Measurements from ENCODE around the gene RBFOX2. TPM values are rescaled to one million over a fixed set of nuclear protein-coding genes. Genes with fewer than 3 reads are reported as not detected.

RBFOX2 gene
- polyA plus RNA-seq, 2 donors: 22.6 to 31.1 TPM

GRCh38 chr22:35988030-35988429, 40.6 kb downstream of the RBFOX2 start:
- 72 to 79% methylated on average over 4 of the region's 4 CpGs for WGBS, 2 donors
- Histone ChIP-seq H3K4me1 (ENCODE audit: control insufficient read depth in 2 of 2, insufficient read depth in 2 of 2, low read length in 1 of 2) (no peaks in the 10 kb centered on the region), H3K4me3 (ENCODE audit: low read depth in 1 of 2, low read length in 2 of 2) (no peak overlapping the region)

GRCh38 chr22:35987487-35987886, 41.1 kb downstream of the RBFOX2 start:
- no peaks in the 10 kb centered on the region for H3K27me3 ChIP-seq (ENCODE audit: control insufficient read depth in 1 of 2, insufficient read depth in 2 of 2, low read length in 2 of 2)
- no peak overlapping the region for H3K27ac ChIP-seq (ENCODE audit: low read depth in 2 of 2, low read length in 1 of 2)
- H3K36me3 ChIP-seq (ENCODE audit: control insufficient read depth in 2 of 2, insufficient read depth in 2 of 2, low read length in 1 of 2): no peaks in the 10 kb centered on the region
- 54 to 68% methylated on average over 1 of the region's 1 CpG for whole genome bisulfite sequencing, 2 donors
- H3K4me1 ChIP-seq (ENCODE audit: control insufficient read depth in 2 of 2, insufficient read depth in 2 of 2, low read length in 1 of 2): no peaks in the 10 kb centered on the region
- no peaks in the 10 kb centered on the region for H3K9me3 ChIP-seq (ENCODE audit: control insufficient read depth in 2 of 2, insufficient read depth in 1 of 2, low read depth in 1 of 2, low read length in 1 of 2)
- no peak overlapping the region for H3K4me3 ChIP-seq (ENCODE audit: low read depth in 1 of 2, low read length in 2 of 2)

More at GRCh38 chr22:35988030-35988429, 40.6 kb downstream of the RBFOX2 start:
- H3K36me3 ChIP-seq (ENCODE audit: control insufficient read depth in 2 of 2, insufficient read depth in 2 of 2, low read length in 1 of 2): no peaks in the 10 kb centered on the region
- no peaks in the 10 kb centered on the region for H3K9me3 ChIP-seq (ENCODE audit: control insufficient read depth in 2 of 2, insufficient read depth in 1 of 2, low read depth in 1 of 2, low read length in 1 of 2)
- H3K27me3 ChIP-seq (ENCODE audit: control insufficient read depth in 1 of 2, insufficient read depth in 2 of 2, low read length in 2 of 2): no peaks in the 10 kb centered on the region
- no peak overlapping the region for H3K27ac ChIP-seq (ENCODE audit: low read depth in 2 of 2, low read length in 1 of 2)

GRCh38 chr22:35986088-35986487, 42.5 kb downstream of the RBFOX2 start:
- Histone ChIP-seq H3K27me3 (ENCODE audit: control insufficient read depth in 1 of 2, insufficient read depth in 2 of 2, low read length in 2 of 2) (no peaks in the 10 kb centered on the region), H3K36me3 (ENCODE audit: control insufficient read depth in 2 of 2, insufficient read depth in 2 of 2, low read length in 1 of 2) (no peaks in the 10 kb centered on the region), H3K4me3 (ENCODE audit: low read depth in 1 of 2, low read length in 2 of 2) (no peak overlapping the region), H3K9me3 (ENCODE audit: control insufficient read depth in 2 of 2, insufficient read depth in 1 of 2, low read depth in 1 of 2, low read length in 1 of 2) (no peaks in the 10 kb centered on the region), H3K27ac (ENCODE audit: low read depth in 2 of 2, low read length in 1 of 2) (no peak overlapping the region), H3K4me1 (ENCODE audit: control insufficient read depth in 2 of 2, insufficient read depth in 2 of 2, low read length in 1 of 2) (no peaks in the 10 kb centered on the region)
- 49 to 57% methylated on average over 2 of the region's 2 CpGs for WGBS, 2 donors

- H3K9me3 ChIP-seq (ENCODE audit: control insufficient read depth in 2 of 2, insufficient read depth in 1 of 2, low read depth in 1 of 2, low read length in 1 of 2): no peaks in the 10 kb centered on the region
- H3K4me1 ChIP-seq (ENCODE audit: control insufficient read depth in 2 of 2, insufficient read depth in 2 of 2, low read length in 1 of 2): no peaks in the 10 kb centered on the region
- no peaks in the 10 kb centered on the region for H3K36me3 ChIP-seq (ENCODE audit: control insufficient read depth in 2 of 2, insufficient read depth in 2 of 2, low read length in 1 of 2)
- no peaks in the 10 kb centered on the region for H3K27me3 ChIP-seq (ENCODE audit: control insufficient read depth in 1 of 2, insufficient read depth in 2 of 2, low read length in 2 of 2)
- H3K27ac ChIP-seq (ENCODE audit: low read depth in 2 of 2, low read length in 1 of 2): no peak overlapping the region
- WGBS, 2 donors: 74 to 76% methylated on average over 3 of the region's 3 CpGs
- H3K4me3 ChIP-seq (ENCODE audit: low read depth in 1 of 2, low read length in 2 of 2): no peak overlapping the region
Observed at GRCh38 chr22:35985371-35985770, 43.3 kb downstream of the RBFOX2 start.

- H3K36me3 ChIP-seq (ENCODE audit: control insufficient read depth in 2 of 2, insufficient read depth in 2 of 2, low read length in 1 of 2): no peaks in the 10 kb centered on the region
- H3K4me1 ChIP-seq (ENCODE audit: control insufficient read depth in 2 of 2, insufficient read depth in 2 of 2, low read length in 1 of 2): no peaks in the 10 kb centered on the region
- WGBS, 2 donors: 84 to 90% methylated on average over 4 of the region's 4 CpGs
- H3K4me3 ChIP-seq (ENCODE audit: low read depth in 1 of 2, low read length in 2 of 2): no peak overlapping the region
- H3K27me3 ChIP-seq (ENCODE audit: control insufficient read depth in 1 of 2, insufficient read depth in 2 of 2, low read length in 2 of 2): no peaks in the 10 kb centered on the region
- no peak overlapping the region for H3K27ac ChIP-seq (ENCODE audit: low read depth in 2 of 2, low read length in 1 of 2)
- H3K9me3 ChIP-seq (ENCODE audit: control insufficient read depth in 2 of 2, insufficient read depth in 1 of 2, low read depth in 1 of 2, low read length in 1 of 2): no peaks in the 10 kb centered on the region
Observed at GRCh38 chr22:35984183-35985175, 44.1 kb downstream of the RBFOX2 start.

GRCh38 chr22:35981900-35982299, 46.7 kb downstream of the RBFOX2 start:
- no peaks in the 10 kb centered on the region for H3K4me1 ChIP-seq (ENCODE audit: control insufficient read depth in 2 of 2, insufficient read depth in 2 of 2, low read length in 1 of 2)

GRCh38 chr22:35978889-35979288, 49.7 kb downstream of the RBFOX2 start:
- Histone ChIP-seq H3K27ac (ENCODE audit: low read depth in 2 of 2, low read length in 1 of 2) (no peak overlapping the region), H3K4me3 (ENCODE audit: low read depth in 1 of 2, low read length in 2 of 2) (no peak overlapping the region), H3K36me3 (ENCODE audit: control insufficient read depth in 2 of 2, insufficient read depth in 2 of 2, low read length in 1 of 2) (no peaks in the 10 kb centered on the region), H3K4me1 (ENCODE audit: control insufficient read depth in 2 of 2, insufficient read depth in 2 of 2, low read length in 1 of 2) (peaks cover 0 to 3% of the 10 kb centered on the region in 2 donors), H3K27me3 (ENCODE audit: control insufficient read depth in 1 of 2, insufficient read depth in 2 of 2, low read length in 2 of 2) (no peaks in the 10 kb centered on the region), H3K9me3 (ENCODE audit: control insufficient read depth in 2 of 2, insufficient read depth in 1 of 2, low read depth in 1 of 2, low read length in 1 of 2) (no peaks in the 10 kb centered on the region)
- 88 to 89% methylated on average over 5 of the region's 5 CpGs for WGBS, 2 donors

More at GRCh38 chr22:35981900-35982299, 46.7 kb downstream of the RBFOX2 start:
- H3K27me3 ChIP-seq (ENCODE audit: control insufficient read depth in 1 of 2, insufficient read depth in 2 of 2, low read length in 2 of 2): no peaks in the 10 kb centered on the region
- no peaks in the 10 kb centered on the region for H3K9me3 ChIP-seq (ENCODE audit: control insufficient read depth in 2 of 2, insufficient read depth in 1 of 2, low read depth in 1 of 2, low read length in 1 of 2)
- 84 to 89% methylated on average over 1 of the region's 1 CpG for WGBS, 2 donors
- H3K4me3 ChIP-seq (ENCODE audit: low read depth in 1 of 2, low read length in 2 of 2): no peak overlapping the region
- no peaks in the 10 kb centered on the region for H3K36me3 ChIP-seq (ENCODE audit: control insufficient read depth in 2 of 2, insufficient read depth in 2 of 2, low read length in 1 of 2)
- H3K27ac ChIP-seq (ENCODE audit: low read depth in 2 of 2, low read length in 1 of 2): no peak overlapping the region

GRCh38 chr22:35978201-35978600, 50.4 kb downstream of the RBFOX2 start:
- Histone ChIP-seq H3K9me3 (ENCODE audit: control insufficient read depth in 2 of 2, insufficient read depth in 1 of 2, low read depth in 1 of 2, low read length in 1 of 2) (no peaks in the 10 kb centered on the region), H3K4me1 (ENCODE audit: control insufficient read depth in 2 of 2, insufficient read depth in 2 of 2, low read length in 1 of 2) (peaks cover 0 to 3% of the 10 kb centered on the region in 2 donors), H3K27ac (ENCODE audit: low read depth in 2 of 2, low read length in 1 of 2) (no peak overlapping the region), H3K4me3 (ENCODE audit: low read depth in 1 of 2, low read length in 2 of 2) (no peak overlapping the region), H3K36me3 (ENCODE audit: control insufficient read depth in 2 of 2, insufficient read depth in 2 of 2, low read length in 1 of 2) (no peaks in the 10 kb centered on the region), H3K27me3 (ENCODE audit: control insufficient read depth in 1 of 2, insufficient read depth in 2 of 2, low read length in 2 of 2) (no peaks in the 10 kb centered on the region)
- 94 to 95% methylated on average over 1 of the region's 1 CpG for WGBS, 2 donors

- Histone ChIP-seq H3K27ac (ENCODE audit: low read depth in 2 of 2, low read length in 1 of 2) (no peak overlapping the region), H3K4me3 (ENCODE audit: low read depth in 1 of 2, low read length in 2 of 2) (no peak overlapping the region), H3K36me3 (ENCODE audit: control insufficient read depth in 2 of 2, insufficient read depth in 2 of 2, low read length in 1 of 2) (no peaks in the 10 kb centered on the region), H3K27me3 (ENCODE audit: control insufficient read depth in 1 of 2, insufficient read depth in 2 of 2, low read length in 2 of 2) (no peaks in the 10 kb centered on the region), H3K4me1 (ENCODE audit: control insufficient read depth in 2 of 2, insufficient read depth in 2 of 2, low read length in 1 of 2) (peaks cover 0 to 3% of the 10 kb centered on the region in 2 donors), H3K9me3 (ENCODE audit: control insufficient read depth in 2 of 2, insufficient read depth in 1 of 2, low read depth in 1 of 2, low read length in 1 of 2) (no peaks in the 10 kb centered on the region)
- 74 to 76% methylated on average over 2 of the region's 2 CpGs for WGBS, 2 donors
Observed at GRCh38 chr22:35977136-35977535, 51.5 kb downstream of the RBFOX2 start.

Data from esophagus (tissue), 2 donors.